HepG2 (cell line): ENCODE data around the gene DNAJC18.

Source experiments
- GLI4 ChIP-seq: sonication (generic); formaldehyde crosslinking; IDR thresholded peaks from 2 replicates; pipeline ENCODE4 v1.5.1; 2020; ENCODE audit warnings: missing genetic modification reagents, mild to moderate bottlenecking, moderate library complexity, borderline replicate concordance
- MYNN ChIP-seq: sonication (generic); formaldehyde crosslinking; IDR thresholded peaks from 2 replicates; pipeline ENCODE4 v1.4.0; 2020; ENCODE audit warnings: mild to moderate bottlenecking, low read depth, missing genetic modification reagents
- PAF1 ChIP-seq: IDR thresholded peaks from 2 replicates; pipeline ENCODE4 v1.6.1; 2016; ENCODE audit warnings: missing genetic modification reagents, missing compliant biosample characterization
- POLR2AphosphoS5 ChIP-seq: IDR thresholded peaks from 2 replicates; pipeline ENCODE4 v1.6.1; 2012; ENCODE audit warnings: low read depth, low read length
- SPEN ChIP-seq: sonication (generic); formaldehyde crosslinking; IDR thresholded peaks from 2 replicates; pipeline ENCODE4 v1.5.1; 2020; ENCODE audit warnings: low read depth, mild to moderate bottlenecking, missing genetic modification reagents
- YY1 ChIP-seq: IDR thresholded peaks from 2 replicates; pipeline ENCODE4 v1.6.1; 2011; ENCODE audit warnings: low read length, low read depth, moderate library complexity, mild to moderate bottlenecking; ENCODE audit not compliant: insufficient read depth, insufficient replicate concordance
- ZNF615 ChIP-seq: sonication (generic); formaldehyde crosslinking; IDR thresholded peaks from 2 replicates; pipeline ENCODE4 v1.5.0; 2020; ENCODE audit warnings: mild to moderate bottlenecking, missing genetic modification reagents, borderline replicate concordance
- TF ChIP-seq, protein P1 (sequence below): sonication (generic); formaldehyde crosslinking; conservative IDR thresholded peaks from 2 replicates; pipeline ENCODE4 v1.8.0; 2022; ENCODE audit warnings: low read depth, missing genetic modification reagents
- TF ChIP-seq, protein P2 (sequence below): sonication (generic); formaldehyde crosslinking; IDR thresholded peaks from 2 replicates; pipeline ENCODE4 v1.5.0; 2020; ENCODE audit warnings: mild to moderate bottlenecking, missing genetic modification reagents, moderate library complexity
- TF ChIP-seq, protein P3 (sequence below): sonication (generic); formaldehyde crosslinking; IDR thresholded peaks from 2 replicates; pipeline ENCODE4 v1.4.0; 2020; ENCODE audit warnings: missing genetic modification reagents, mild to moderate bottlenecking, borderline replicate concordance
- TF ChIP-seq, protein P4 (sequence below): sonication (generic); formaldehyde crosslinking; IDR thresholded peaks from 2 replicates; pipeline ENCODE4 v1.4.0; 2020; ENCODE audit warnings: missing genetic modification reagents, borderline replicate concordance
- TF ChIP-seq, protein P5 (sequence below): sonication (generic); formaldehyde crosslinking; IDR thresholded peaks from 2 replicates; pipeline ENCODE4 v1.5.1; 2020; ENCODE audit warnings: missing genetic modification reagents, mild to moderate bottlenecking, borderline replicate concordance

DNA sequence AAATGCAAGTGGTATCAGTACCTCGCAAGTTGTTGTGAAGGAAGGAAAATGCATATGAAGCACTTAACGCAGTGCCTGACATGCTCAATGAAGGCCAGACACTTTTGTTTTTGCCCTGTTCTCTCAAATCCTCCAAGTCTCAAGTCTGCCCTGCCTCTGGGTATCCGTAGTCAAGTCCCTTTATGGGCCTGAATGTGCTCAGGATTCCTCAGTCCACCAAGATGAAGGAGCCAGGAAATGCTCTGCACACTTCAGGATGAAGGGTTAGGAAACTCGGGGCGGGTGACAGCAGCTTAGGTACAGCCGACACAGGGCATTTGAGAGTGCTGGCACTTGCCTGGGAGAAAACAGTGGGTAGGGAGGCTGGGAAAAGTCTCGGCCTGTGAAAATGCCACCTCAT lies 21.9 kb upstream of the DNAJC18 start:
- TF ChIP-seq POLR2AphosphoS5 (no peak), SPEN (CRISPR knock-in tag) (no peak), PAF1 (CRISPR knock-in tag) (no peak), ZNF615 (no peak), MYNN (CRISPR knock-in tag) (no peak), GLI4 (no peak), YY1 (no peak)
- TF ChIP-seq, protein P1, sequence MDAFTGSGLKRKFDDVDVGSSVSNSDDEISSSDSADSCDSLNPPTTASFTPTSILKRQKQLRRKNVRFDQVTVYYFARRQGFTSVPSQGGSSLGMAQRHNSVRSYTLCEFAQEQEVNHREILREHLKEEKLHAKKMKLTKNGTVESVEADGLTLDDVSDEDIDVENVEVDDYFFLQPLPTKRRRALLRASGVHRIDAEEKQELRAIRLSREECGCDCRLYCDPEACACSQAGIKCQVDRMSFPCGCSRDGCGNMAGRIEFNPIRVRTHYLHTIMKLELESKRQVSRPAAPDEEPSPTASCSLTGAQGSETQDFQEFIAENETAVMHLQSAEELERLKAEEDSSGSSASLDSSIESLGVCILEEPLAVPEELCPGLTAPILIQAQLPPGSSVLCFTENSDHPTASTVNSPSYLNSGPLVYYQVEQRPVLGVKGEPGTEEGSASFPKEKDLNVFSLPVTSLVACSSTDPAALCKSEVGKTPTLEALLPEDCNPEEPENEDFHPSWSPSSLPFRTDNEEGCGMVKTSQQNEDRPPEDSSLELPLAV (CRISPR knock-in tag): no peak
- TF ChIP-seq, protein P2, sequence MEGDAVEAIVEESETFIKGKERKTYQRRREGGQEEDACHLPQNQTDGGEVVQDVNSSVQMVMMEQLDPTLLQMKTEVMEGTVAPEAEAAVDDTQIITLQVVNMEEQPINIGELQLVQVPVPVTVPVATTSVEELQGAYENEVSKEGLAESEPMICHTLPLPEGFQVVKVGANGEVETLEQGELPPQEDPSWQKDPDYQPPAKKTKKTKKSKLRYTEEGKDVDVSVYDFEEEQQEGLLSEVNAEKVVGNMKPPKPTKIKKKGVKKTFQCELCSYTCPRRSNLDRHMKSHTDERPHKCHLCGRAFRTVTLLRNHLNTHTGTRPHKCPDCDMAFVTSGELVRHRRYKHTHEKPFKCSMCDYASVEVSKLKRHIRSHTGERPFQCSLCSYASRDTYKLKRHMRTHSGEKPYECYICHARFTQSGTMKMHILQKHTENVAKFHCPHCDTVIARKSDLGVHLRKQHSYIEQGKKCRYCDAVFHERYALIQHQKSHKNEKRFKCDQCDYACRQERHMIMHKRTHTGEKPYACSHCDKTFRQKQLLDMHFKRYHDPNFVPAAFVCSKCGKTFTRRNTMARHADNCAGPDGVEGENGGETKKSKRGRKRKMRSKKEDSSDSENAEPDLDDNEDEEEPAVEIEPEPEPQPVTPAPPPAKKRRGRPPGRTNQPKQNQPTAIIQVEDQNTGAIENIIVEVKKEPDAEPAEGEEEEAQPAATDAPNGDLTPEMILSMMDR (CRISPR knock-in tag): no peak
- TF ChIP-seq, protein P3, sequence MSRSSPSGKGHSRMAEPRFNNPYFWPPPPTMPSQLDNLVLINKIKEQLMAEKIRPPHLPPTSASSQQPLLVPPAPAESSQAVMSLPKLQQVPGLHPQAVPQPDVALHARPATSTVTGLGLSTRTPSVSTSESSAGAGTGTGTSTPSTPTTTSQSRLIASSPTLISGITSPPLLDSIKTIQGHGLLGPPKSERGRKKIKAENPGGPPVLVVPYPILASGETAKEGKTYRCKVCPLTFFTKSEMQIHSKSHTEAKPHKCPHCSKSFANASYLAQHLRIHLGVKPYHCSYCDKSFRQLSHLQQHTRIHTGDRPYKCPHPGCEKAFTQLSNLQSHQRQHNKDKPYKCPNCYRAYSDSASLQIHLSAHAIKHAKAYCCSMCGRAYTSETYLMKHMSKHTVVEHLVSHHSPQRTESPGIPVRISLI: no peak
- TF ChIP-seq, protein P4, sequence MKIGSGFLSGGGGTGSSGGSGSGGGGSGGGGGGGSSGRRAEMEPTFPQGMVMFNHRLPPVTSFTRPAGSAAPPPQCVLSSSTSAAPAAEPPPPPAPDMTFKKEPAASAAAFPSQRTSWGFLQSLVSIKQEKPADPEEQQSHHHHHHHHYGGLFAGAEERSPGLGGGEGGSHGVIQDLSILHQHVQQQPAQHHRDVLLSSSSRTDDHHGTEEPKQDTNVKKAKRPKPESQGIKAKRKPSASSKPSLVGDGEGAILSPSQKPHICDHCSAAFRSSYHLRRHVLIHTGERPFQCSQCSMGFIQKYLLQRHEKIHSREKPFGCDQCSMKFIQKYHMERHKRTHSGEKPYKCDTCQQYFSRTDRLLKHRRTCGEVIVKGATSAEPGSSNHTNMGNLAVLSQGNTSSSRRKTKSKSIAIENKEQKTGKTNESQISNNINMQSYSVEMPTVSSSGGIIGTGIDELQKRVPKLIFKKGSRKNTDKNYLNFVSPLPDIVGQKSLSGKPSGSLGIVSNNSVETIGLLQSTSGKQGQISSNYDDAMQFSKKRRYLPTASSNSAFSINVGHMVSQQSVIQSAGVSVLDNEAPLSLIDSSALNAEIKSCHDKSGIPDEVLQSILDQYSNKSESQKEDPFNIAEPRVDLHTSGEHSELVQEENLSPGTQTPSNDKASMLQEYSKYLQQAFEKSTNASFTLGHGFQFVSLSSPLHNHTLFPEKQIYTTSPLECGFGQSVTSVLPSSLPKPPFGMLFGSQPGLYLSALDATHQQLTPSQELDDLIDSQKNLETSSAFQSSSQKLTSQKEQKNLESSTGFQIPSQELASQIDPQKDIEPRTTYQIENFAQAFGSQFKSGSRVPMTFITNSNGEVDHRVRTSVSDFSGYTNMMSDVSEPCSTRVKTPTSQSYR (CRISPR knock-in tag): no peak
- TF ChIP-seq, protein P5, sequence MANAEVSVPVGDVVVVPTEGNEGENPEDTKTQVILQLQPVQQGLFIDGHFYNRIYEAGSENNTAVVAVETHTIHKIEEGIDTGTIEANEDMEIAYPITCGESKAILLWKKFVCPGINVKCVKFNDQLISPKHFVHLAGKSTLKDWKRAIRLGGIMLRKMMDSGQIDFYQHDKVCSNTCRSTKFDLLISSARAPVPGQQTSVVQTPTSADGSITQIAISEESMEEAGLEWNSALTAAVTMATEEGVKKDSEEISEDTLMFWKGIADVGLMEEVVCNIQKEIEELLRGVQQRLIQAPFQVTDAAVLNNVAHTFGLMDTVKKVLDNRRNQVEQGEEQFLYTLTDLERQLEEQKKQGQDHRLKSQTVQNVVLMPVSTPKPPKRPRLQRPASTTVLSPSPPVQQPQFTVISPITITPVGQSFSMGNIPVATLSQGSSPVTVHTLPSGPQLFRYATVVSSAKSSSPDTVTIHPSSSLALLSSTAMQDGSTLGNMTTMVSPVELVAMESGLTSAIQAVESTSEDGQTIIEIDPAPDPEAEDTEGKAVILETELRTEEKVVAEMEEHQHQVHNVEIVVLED: no peak
